SK-N-SH treated with all-trans-retinoic acid at 6 μM for 48 hours (cell line): ENCODE data around the gene ATXN10.

Experiments
- ARNTL ChIP-seq: fragments of 450-650 bp; formaldehyde crosslinking; IDR thresholded peaks from 2 replicates; pipeline ENCODE4 v1.5.0; 2020; ENCODE audit warnings: low read depth, mild to moderate bottlenecking, moderate library complexity, borderline replicate concordance
- BACH2 ChIP-seq: fragments of 250-450 bp; sonication (Bioruptor Pico); IDR thresholded peaks from 2 replicates; pipeline ENCODE4 v1.9.0; 2021; ENCODE audit warnings: mild to moderate bottlenecking, borderline replicate concordance
- ESRRG ChIP-seq: fragments of 250-450 bp; sonication (Bioruptor Pico); IDR thresholded peaks from 2 replicates; pipeline ENCODE4 v1.6.1; 2021; ENCODE audit warnings: mild to moderate bottlenecking
- OSR1 ChIP-seq: fragments of 250-450 bp; sonication (Bioruptor Pico); IDR thresholded peaks from 2 replicates; pipeline ENCODE4 v1.8.0; 2022; ENCODE audit warnings: moderate library complexity, mild to moderate bottlenecking, inconsistent platforms
- RARB ChIP-seq: fragments of 250-450 bp; sonication (Bioruptor Pico); IDR thresholded peaks from 2 replicates; pipeline ENCODE4 v1.8.0; 2021; ENCODE audit warnings: mild to moderate bottlenecking, moderate library complexity
- SNAI2 ChIP-seq: fragments of 250-450 bp; sonication (Bioruptor Pico); IDR thresholded peaks from 2 replicates; pipeline ENCODE4 v1.5.0; 2020; ENCODE audit warnings: mild to moderate bottlenecking, moderate library complexity
- ZFP3 ChIP-seq: fragments of 250-450 bp; sonication (Bioruptor Pico); IDR thresholded peaks from 2 replicates; pipeline ENCODE4 v1.5.0; 2020; ENCODE audit warnings: mild to moderate bottlenecking, moderate library complexity
- ZFP30 ChIP-seq: fragments of 450-650 bp; formaldehyde crosslinking; IDR thresholded peaks from 2 replicates; pipeline ENCODE4 v1.5.0; 2022; ENCODE audit warnings: mild to moderate bottlenecking, moderate library complexity
- ZNF565 ChIP-seq: fragments of 450-650 bp; formaldehyde crosslinking; conservative IDR thresholded peaks from 2 replicates; pipeline ENCODE4 v1.5.0; 2020; ENCODE audit warnings: low read depth, mild to moderate bottlenecking, moderate library complexity
- ZNF70 ChIP-seq: fragments of 450-650 bp; formaldehyde crosslinking; IDR thresholded peaks from 2 replicates; pipeline ENCODE4 v1.5.0; 2020; ENCODE audit warnings: mild to moderate bottlenecking, moderate library complexity
- TF ChIP-seq, protein P1 (sequence below): fragments of 250-450 bp; sonication (Bioruptor Pico); IDR thresholded peaks from 2 replicates; pipeline ENCODE4 v1.8.0; 2020; ENCODE audit warnings: mild to moderate bottlenecking, moderate library complexity, borderline replicate concordance
- TF ChIP-seq, protein P2 (sequence below): fragments of 250-450 bp; sonication (Bioruptor Pico); IDR thresholded peaks from 2 replicates; pipeline ENCODE4 v1.5.1; 2021; ENCODE audit warnings: mild to moderate bottlenecking, moderate library complexity
- TF ChIP-seq, protein P3 (sequence below): fragments of 250-450 bp; sonication (Bioruptor Pico); IDR thresholded peaks from 2 replicates; pipeline ENCODE4 v1.5.1; 2020; ENCODE audit warnings: low read depth, mild to moderate bottlenecking, moderate library complexity

DNA sequence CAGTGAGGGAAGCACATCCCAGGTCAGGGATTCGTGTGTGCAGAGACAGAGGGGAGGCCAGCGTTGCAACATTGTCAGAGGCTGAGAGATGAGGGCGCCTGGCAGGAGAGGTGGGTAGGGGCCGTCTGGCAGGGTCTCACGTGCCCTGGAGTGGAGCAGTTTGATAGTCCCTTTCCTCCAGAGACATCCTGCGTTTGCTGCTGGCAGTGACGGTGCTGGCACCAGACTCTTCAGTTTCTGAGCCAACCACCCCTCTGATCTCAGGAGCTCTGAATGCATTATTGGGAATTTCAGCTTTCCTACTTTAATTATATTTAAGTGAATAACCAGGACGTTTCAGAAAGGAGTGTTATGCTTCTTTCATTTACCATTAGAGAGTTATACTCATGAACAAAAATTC, 168.8 kb downstream of the ATXN10 start:
- TF ChIP-seq ZFP3 (CRISPR knock-in tag) (no peak), RARB (CRISPR knock-in tag) (no peak), ZNF565 (no peak), ZFP30 (CRISPR knock-in tag) (no peak), BACH2 (CRISPR knock-in tag) (no peak), ARNTL (CRISPR knock-in tag) (no peak), ESRRG (CRISPR knock-in tag) (no peak), ZNF70 (CRISPR knock-in tag) (no peak), SNAI2 (no peak), OSR1 (no peak)
- TF ChIP-seq, protein P1, sequence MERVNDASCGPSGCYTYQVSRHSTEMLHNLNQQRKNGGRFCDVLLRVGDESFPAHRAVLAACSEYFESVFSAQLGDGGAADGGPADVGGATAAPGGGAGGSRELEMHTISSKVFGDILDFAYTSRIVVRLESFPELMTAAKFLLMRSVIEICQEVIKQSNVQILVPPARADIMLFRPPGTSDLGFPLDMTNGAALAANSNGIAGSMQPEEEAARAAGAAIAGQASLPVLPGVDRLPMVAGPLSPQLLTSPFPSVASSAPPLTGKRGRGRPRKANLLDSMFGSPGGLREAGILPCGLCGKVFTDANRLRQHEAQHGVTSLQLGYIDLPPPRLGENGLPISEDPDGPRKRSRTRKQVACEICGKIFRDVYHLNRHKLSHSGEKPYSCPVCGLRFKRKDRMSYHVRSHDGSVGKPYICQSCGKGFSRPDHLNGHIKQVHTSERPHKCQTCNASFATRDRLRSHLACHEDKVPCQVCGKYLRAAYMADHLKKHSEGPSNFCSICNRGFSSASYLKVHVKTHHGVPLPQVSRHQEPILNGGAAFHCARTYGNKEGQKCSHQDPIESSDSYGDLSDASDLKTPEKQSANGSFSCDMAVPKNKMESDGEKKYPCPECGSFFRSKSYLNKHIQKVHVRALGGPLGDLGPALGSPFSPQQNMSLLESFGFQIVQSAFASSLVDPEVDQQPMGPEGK (CRISPR knock-in tag): no peak
- TF ChIP-seq, protein P2, sequence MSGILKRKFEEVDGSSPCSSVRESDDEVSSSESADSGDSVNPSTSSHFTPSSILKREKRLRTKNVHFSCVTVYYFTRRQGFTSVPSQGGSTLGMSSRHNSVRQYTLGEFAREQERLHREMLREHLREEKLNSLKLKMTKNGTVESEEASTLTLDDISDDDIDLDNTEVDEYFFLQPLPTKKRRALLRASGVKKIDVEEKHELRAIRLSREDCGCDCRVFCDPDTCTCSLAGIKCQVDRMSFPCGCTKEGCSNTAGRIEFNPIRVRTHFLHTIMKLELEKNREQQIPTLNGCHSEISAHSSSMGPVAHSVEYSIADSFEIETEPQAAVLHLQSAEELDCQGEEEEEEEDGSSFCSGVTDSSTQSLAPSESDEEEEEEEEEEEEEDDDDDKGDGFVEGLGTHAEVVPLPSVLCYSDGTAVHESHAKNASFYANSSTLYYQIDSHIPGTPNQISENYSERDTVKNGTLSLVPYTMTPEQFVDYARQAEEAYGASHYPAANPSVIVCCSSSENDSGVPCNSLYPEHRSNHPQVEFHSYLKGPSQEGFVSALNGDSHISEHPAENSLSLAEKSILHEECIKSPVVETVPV (CRISPR knock-in tag): no peak
- TF ChIP-seq, protein P3, sequence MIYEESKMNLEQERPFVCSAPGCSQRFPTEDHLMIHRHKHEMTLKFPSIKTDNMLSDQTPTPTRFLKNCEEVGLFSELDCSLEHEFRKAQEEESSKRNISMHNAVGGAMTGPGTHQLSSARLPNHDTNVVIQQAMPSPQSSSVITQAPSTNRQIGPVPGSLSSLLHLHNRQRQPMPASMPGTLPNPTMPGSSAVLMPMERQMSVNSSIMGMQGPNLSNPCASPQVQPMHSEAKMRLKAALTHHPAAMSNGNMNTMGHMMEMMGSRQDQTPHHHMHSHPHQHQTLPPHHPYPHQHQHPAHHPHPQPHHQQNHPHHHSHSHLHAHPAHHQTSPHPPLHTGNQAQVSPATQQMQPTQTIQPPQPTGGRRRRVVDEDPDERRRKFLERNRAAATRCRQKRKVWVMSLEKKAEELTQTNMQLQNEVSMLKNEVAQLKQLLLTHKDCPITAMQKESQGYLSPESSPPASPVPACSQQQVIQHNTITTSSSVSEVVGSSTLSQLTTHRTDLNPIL (CRISPR knock-in tag): no peak
